OCI-LY3 (cell line): ENCODE measurements around the gene MYO9A.

Experiments used
- EZH2phosphoT487 ChIP-seq: fragments of 200-600 bp; shearing (Covaris generic); IDR thresholded peaks from 2 replicates; pipeline ENCODE4 v1.6.1; 2018; ENCODE audit warnings: antibody characterized with exemption, mixed run types, low read depth
- TF ChIP-seq, protein P1 (sequence below): fragments of 200-600, 300-600 bp; sonication (generic); IDR thresholded peaks from 2 replicates; pipeline ENCODE4 v1.5.1; 2014; ENCODE audit warnings: antibody characterized with exemption, low read length, low read depth

DNA sequence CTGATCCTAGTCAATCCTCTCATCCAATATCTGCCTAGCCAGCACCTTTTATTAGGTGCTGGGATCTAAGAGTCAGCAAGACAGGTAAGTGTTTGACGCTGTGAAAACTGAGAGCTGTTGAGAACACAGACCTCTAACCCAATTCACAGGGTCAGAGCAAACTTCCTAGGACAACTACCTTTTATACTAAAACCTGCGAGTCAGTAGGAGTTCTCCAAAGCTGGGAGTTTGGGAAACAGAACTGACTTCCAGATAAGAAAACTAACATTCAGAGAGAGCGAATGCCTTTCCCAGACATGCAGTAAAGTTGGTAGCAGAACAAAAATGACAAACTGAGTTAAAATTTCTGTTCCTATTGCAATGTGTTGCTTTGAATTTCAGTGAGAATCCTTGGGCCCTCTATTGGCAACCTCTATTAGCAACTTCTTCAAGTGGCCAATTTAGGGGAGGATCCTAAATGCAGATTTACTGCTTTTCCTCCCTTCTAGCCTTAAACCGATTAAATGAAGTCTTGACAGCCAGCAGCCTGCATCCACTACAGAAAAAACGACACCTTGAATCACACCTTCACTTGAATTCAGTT is 296.3 kb downstream of the MYO9A start:
- TF ChIP-seq, protein P1, sequence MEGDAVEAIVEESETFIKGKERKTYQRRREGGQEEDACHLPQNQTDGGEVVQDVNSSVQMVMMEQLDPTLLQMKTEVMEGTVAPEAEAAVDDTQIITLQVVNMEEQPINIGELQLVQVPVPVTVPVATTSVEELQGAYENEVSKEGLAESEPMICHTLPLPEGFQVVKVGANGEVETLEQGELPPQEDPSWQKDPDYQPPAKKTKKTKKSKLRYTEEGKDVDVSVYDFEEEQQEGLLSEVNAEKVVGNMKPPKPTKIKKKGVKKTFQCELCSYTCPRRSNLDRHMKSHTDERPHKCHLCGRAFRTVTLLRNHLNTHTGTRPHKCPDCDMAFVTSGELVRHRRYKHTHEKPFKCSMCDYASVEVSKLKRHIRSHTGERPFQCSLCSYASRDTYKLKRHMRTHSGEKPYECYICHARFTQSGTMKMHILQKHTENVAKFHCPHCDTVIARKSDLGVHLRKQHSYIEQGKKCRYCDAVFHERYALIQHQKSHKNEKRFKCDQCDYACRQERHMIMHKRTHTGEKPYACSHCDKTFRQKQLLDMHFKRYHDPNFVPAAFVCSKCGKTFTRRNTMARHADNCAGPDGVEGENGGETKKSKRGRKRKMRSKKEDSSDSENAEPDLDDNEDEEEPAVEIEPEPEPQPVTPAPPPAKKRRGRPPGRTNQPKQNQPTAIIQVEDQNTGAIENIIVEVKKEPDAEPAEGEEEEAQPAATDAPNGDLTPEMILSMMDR: no peak
- TF ChIP-seq EZH2phosphoT487: no peak
